MM.1S (cell line): ENCODE measurements around the gene LRRC42.

ENCODE experiments used
- CTCF ChIP-seq: fragments of 300-600 bp; sonication (generic); IDR thresholded peaks from 2 replicates; pipeline ENCODE4 v1.5.1; 2016; ENCODE audit warnings: antibody characterized with exemption, low read length, mixed read lengths
- EZH2phosphoT487 ChIP-seq: fragments of 300-600 bp; sonication (generic); IDR thresholded peaks from 2 replicates; pipeline ENCODE4 v1.6.1; 2018; ENCODE audit warnings: antibody characterized with exemption, low read length

- TF ChIP-seq CTCF (no peak), EZH2phosphoT487 (no peak)
Observed at GRCh38 chr1:53936430-53936829, 9.7 kb upstream of the LRRC42 start.
